GM23248 (cell line): ENCODE measurements around the gene FBP1.

Experiments used
- EZH2 ChIP-seq: fragments of 200-600 bp; sonication (generic); IDR thresholded peaks from 2 replicates; pipeline ENCODE4 v1.6.1; 2018; ENCODE audit warnings: antibody characterized with exemption, mild to moderate bottlenecking; ENCODE audit not compliant: insufficient read depth, poor library complexity, severe bottlenecking
- EZH2phosphoT487 ChIP-seq: fragments of 200-600 bp; sonication (generic); IDR thresholded peaks from 2 replicates; pipeline ENCODE4 v1.6.1; 2018; ENCODE audit warnings: antibody characterized with exemption, moderate library complexity, mild to moderate bottlenecking, low read depth; ENCODE audit not compliant: insufficient read depth

DNA sequence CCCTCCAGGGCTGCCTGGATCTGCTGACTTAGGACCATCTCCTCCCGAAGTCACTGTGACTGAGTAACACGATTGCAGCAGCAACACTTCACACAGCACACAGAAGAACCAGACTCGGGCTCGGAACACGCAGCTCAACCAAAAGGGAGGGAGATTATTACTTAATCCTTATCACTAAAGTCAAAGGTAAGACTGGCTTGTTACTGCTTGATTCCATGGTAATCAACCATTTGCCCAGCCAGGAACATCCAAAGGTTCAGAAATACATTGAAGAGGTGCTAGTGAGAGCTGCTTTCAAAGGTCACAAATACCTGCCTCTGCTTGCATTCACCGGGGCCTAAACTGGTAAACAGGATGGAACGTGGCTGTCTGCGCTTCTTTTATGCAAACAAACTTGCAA is 7.7 kb downstream of the FBP1 start:
- no peak for TF ChIP-seq EZH2
- no peak for TF ChIP-seq EZH2phosphoT487
